ENCODE data around the gene MLEC.

GRCh38 chr12:120718055-120718454 lies 31.1 kb downstream of the MLEC start:
- TF ChIP-seq, protein P1, sequence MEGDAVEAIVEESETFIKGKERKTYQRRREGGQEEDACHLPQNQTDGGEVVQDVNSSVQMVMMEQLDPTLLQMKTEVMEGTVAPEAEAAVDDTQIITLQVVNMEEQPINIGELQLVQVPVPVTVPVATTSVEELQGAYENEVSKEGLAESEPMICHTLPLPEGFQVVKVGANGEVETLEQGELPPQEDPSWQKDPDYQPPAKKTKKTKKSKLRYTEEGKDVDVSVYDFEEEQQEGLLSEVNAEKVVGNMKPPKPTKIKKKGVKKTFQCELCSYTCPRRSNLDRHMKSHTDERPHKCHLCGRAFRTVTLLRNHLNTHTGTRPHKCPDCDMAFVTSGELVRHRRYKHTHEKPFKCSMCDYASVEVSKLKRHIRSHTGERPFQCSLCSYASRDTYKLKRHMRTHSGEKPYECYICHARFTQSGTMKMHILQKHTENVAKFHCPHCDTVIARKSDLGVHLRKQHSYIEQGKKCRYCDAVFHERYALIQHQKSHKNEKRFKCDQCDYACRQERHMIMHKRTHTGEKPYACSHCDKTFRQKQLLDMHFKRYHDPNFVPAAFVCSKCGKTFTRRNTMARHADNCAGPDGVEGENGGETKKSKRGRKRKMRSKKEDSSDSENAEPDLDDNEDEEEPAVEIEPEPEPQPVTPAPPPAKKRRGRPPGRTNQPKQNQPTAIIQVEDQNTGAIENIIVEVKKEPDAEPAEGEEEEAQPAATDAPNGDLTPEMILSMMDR (IDR thresholded peaks at IDR 0.05; ENCODE audit: low read length) = no peak
- no peak for TF ChIP-seq EZH2 (optimal IDR thresholded peaks at IDR 0.05; ENCODE audit: low read depth, low read length)
